DMS153 (cell line): ENCODE results near the gene CDKN2A.
A peak's percentile ranks its signal among the peaks of the same experiment; 100 is the strongest.

Experiments
- DNase-seq: peaks from one replicate; lab custom pipeline; 2025; lab: John Stamatoyannopoulos, UW

CDKN2A gene

DNA sequence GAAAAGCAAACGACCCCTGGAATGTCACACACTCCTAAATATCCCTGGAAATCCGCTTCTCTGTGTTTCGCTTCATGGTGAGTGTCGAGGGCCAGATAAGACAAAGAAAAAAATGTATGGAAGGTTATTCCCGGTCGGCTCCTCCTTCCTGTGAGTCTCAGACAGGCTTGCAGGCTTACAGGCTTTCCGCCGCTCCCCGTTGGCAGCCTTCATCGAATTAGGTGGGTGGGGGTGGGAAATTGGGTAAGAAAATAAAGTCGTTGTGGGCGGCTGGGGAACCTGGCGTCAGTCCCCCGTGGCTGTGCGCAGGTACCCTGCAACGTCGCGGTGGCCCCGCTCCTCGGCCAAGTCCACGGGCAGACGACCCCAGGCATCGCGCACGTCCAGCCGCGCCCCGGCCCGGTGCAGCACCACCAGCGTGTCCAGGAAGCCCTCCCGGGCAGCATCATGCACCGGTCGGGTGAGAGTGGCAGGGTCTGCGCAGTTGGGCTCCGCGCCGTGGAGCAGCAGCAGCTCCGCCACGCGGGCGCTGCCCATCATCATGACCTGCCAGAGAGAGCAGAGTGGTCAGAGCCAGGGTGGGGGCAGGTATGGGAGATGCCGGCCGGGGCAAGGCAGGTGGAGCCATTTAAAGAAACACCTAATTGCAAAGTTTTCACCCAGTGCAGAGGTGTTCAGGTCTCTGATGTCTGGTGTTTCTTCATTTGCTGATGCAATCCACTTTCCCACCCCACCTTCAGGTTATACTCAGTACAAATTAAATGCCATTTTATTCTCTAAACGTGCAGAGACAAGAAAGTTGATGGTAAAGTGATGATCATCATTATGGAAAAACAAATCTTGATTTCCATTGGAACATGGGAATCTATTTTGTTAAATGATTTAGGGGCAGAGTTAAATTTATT is 11.8 kb upstream of the CDKN2A start:
- DNase-seq: no peak

DNA sequence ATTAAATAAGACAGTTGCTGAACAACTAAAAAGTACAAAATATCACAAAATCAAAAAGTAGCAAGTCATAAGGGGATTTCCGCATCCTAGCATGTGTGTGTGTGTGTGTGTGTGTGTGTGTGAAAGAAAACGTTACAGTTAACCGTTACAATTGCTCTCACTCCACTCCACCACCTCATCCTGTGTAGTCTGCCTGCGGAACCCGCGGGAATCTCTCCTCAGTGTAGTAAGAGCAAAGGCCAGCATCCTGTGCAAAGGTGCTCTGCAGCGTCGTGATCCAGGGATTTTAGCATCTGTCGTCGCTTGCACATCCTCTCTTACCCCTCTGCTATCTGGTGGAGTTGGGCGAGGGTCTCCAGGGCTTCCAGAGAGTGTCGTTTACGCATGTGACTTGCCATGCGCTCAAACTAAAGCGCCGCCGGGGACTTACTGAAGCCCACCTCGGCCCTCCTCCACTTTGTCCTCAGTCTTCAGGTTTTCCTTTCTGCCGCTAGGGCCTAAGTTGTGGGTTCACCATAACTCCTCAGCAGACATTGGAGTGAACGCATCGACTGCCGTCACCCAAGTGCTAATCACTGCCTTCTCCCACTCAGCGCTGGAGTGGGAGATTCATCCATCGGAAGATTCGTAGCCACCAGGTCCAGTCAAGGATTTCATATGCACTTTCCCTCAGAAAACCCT is 11.0 kb upstream of the CDKN2A start:
- no peak for DNase-seq

DNA sequence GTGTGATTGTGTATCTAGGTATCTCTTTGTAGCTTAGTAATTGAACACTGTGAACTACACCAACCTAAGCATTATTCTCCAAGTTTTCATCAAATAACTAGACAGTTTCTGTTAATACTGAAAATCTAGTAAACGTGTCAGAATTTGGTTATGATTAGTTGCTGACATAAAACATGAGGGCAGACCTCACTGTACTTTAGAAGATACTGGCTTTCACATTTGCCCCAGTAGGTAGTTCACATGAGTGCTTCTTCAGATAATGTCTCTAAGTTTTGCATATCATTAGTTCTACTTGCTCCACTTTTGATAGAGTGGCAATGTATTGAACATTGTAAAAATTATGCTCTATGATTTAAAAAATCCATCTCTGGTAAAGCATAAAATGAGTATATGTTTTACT is 7.8 kb upstream of the CDKN2A start:
- DNase-seq: no peak

DNA sequence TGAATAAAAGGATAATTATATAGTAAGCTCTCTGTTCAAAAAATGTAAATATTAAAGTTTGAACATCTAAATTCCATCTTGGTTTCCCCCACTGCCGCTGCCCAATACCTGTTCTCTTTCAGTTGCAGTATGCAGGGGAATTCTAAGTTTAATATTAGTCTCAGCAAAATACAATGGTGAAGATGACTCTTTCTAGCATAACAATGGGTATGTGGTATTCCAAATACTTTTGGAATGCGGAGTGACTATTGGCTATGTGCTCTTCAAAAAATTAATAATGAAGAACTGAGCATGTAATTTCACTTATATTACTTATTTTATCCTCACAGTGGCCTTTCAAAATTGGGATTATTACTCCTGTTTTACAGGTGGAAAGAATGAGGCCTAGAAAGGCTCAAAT is 3.8 kb upstream of the CDKN2A start:
- no peak for DNase-seq

DNA sequence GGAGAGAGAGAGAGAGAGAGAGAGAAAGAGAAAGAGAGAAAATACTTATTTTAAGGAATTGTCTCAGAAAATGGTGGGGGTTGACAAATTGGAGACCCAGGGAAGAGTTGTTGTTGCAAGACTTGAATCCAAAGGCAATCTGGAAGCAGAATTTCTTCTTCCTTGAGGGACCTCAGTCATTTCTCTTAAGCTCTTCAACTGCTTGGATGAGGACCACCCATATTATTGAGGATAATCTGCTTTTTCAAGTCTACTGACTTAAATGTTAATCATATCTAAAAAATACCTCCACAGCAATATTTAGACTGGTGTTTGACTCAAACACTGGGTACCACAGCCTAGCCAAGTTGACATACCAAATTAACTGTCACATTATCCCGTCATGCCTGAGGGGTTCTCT is 3.3 kb upstream of the CDKN2A start:
- DNase-seq: no peak

DNA sequence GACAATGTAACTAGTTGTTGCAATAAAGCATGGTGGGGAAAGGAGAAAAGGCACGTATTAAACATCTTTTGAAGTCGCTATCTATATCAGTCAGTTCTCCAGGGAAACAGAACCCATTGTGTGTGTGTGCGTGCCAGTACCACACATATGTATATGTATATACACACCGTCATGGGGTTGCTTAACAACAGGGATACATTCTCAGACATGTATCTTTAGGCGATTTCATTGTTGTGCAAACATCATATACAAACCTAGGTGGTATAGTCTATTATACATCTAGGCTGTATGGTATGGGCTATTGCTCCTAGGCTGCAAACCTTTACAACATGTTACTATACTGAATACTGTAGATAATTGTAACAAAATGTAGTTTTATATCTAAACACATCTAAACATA is 2.7 kb upstream of the CDKN2A start:
- no peak for DNase-seq

DNA sequence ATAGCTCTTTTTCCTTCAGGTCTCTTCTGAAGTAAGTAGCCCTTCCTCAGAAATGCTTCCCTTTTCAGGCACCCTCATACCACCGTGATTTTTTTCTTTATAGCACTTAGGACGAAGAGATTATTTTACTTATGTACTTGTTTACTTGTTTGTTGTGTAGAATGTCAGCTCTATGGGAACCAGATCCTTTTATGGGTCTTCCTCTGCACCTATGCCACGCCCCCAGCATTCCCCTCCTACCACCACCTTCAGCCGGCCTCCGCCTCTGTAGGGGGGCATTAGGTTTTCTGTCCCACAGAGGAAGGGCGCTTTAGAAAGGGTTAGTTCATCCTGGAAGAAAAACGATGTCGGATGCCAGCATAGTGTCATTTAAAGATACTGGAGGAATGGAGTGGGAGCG is 2.2 kb upstream of the CDKN2A start:
- no peak for DNase-seq

DNA sequence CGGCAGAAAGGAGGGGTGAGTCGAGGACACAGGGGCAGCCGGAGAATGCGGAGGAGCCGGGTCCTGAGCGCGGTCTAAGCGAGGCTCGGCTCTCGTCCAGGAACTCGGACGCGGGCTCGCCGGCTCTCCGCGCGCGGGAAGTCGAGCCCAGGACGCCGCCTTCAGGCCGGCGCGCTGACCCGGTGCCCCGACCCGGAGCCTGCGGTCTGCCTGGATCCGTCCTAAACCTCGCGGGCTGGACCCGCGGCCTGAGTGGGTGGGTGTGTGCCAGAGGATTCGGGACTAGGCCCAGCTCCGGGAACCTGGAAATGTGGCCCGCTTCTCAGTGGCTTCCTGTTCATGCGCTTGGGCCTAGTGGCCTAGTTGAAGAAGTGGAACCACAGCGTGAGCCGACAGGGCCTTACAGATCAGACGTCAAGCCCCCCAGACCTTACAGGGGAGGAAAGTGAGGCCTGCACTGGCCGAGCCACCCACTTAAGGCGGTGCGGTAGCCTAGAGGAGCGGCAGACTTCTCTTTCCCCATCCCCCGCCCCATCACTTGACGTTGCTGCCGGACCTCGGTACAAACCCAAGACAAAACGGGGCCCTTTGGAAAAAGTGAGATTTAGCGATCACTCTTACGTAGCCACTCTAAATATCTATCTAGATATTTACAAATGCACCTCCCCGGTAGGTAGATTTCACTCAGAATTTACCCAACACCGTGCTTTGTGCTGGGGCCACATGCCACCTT is 1.6 kb upstream of the CDKN2A start:
- DNase-seq: no peak

DNA sequence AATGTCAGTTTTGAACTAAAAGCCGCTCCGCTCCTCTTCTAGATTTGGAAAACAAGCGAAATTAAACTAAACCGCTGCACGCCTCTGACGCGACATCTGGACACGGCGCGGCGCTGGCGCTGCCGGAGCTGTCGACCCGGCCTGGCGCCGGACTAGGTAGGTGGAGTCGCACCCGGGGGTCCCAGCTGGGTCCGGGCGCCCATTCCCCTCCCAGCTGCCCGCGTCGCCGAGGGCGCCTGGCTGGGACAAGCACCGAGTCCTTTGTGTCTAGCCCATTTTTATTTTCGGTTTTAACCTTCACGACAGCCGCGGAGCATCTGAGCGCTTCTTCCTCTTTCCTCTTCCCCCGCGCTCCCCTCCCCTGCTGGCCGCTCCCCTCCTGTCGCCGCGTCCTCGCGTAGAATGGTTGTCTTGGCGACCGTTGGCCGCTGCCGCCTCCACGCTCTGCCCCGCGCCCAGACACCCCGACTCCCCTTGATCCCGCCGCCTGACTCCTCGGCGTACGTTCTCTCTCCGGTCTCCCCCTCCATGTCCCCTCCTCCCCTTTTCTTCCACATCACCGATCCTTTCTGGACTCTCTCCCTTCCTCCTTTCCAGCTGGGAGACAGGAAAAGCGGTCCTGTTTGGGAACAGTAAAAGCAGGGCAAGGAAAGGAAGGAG is 944 bp upstream of the CDKN2A start:
- DNase-seq: peak; percentile 81

DNA sequence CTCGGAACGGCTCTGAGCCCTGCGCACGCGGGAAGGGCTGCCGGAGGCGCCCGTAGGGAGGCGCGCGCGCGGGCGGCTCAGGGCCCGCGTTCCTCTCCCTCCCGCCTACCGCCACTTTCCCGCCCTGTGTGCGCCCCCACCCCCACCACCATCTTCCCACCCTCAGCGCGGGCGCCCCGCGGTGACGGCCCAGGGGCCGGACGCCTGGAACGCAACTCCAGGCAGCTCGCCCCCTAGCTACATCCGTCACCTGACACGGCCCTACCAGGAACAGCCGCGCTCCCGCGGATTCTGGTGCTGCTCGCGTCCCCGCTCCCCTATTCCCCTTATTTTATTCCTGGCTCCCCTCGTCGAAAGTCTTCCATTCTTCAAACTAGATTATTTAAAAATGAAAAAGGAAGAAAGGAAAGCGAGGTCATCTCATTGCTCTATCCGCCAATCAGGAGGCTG is 389 bp upstream of the CDKN2A start, which contains the start of gene CDKN2B-AS1:
Gene CDKN2B-AS1 (plus strand): TSS at position 236 of the 450 bp plus-strand sequence.
- DNase-seq: peak; percentile 78

DNA sequence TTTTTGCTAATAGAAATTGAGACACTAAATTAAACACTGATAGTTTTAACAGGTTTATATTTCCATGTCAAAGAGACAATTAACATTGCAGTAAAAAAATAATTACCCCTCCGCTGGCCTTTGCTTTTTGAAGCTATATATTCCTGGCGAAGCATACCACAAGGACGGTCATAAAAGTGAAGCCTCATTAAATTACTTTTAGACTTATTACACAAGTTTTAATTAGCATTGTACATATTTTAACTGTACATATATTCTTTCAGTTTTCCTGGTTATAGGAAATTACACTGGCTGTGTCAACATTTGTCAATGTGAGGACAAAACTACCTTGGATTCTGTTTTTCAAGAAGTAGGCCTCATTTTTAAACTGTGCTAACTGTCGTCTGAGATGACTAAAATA is 1.2 kb downstream of the CDKN2A start:
- DNase-seq: no peak

DNA sequence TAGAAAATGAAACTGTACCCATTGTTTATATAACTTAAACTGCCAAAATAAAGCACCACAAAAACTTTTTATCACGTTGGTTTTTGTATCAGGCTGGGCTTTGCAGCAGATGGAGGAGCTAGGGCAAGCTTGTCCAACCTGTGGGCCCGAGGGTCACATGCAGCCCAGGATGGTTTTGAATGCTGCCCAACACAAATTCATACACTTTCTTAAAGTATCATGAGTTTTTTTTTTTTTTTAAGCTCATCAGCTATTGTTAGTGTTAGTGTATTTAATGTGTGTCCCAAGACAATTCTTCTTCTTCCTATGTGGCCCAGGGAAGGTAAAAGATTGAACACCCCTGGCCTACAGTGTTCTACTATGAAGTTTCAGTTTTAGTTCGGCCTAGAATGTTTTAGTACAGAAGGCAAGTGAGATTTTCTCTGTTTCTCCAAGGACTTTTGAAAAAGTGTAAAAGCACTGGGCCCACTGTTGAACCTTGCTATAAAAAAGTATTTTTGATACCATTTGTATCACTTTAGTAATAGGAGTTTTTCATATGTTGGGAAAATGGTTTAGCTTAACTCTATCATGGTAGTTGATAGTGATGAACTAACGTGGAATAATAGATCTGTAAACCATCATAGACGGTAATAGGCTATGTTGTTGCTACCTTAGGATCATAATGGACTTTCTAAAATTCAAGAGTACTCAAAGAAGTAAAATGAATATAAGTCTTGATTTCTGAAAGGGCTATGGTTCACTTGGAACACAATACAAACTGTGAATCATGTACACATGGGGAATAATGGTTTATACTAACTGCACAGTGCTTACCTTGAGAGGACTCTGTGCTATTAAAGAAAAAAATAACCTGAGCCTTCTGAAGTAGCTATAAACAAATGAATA is 2.9 kb downstream of the CDKN2A start:
- no peak for DNase-seq

DNA sequence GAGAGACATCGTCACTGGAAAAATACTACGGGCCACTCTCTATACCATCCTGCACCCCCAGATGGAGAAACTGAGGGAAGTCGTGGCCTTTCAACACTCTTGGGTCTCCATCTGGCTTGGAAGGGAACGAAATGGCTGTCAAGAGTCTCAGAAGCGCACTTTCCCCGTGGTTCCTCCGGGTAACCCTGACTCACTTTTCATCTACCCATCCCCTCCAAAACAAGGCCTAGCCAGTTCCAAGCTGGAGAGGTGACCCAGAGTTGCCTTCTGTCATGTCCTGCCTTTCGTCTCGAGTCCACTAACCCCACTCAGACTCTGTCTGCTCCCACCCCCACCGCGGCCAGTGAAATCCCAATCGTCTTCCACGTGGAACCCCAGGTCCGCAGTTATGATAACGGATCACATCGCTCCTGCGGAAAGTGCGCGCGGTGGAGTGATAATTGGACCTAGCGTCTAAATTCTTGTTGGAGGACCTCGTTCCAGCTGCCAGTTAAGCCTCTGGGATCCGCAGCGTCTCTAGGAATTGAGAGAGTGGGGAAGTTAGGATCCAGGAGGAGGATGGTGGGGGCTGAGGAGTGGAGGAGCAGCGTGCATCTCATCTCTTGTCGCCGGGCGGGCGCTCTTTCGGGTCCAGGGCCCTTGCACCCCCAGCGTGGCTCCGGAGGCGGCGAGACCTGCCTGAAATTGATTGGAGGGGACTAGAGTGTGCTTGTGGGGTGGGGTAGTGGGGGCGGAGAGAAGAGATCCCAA is 4.6 kb downstream of the CDKN2A start:
- DNase-seq: no peak

DNA sequence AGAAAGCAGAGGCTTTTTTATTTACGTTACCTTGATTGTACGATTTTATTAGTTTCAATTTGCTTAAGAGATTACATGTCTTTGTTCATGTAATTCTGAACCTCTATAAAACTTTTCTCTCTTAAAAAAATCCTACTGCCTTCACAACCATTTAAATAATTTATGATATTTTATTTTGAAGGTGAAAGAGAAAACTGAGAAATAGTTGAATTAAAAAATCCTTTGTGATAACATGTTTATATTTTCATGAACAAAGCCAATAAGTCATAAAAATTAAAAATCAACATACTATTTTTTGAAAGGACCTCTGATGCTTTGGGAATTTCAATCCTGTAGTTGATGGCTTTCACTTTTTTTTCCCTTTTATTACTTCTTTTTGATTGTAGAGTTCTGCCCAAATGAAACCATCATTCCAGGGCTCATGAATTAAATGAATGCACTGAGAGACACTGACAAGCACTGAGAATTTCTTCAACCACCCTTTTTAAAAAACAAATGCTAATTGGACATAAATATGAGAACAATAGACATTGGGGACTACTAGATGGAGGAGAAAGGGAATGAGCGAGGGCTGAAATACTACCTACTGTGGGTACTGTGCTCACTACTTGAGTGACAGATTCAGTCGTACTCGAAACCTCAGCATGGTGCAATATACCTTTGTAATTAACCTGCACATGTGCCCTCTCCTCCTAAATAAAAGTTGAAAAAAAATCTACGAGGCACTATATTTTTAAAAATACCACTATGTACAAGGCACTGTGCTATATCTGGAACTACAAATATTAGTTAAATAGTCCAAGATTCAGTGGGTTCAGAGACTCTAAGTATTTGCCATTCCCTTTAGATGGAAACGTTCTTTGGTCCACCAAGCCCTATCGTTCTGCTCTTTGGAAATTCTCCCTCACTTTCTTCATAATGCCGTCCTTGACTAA is 5.9 kb downstream of the CDKN2A start:
- no peak for DNase-seq

DNA sequence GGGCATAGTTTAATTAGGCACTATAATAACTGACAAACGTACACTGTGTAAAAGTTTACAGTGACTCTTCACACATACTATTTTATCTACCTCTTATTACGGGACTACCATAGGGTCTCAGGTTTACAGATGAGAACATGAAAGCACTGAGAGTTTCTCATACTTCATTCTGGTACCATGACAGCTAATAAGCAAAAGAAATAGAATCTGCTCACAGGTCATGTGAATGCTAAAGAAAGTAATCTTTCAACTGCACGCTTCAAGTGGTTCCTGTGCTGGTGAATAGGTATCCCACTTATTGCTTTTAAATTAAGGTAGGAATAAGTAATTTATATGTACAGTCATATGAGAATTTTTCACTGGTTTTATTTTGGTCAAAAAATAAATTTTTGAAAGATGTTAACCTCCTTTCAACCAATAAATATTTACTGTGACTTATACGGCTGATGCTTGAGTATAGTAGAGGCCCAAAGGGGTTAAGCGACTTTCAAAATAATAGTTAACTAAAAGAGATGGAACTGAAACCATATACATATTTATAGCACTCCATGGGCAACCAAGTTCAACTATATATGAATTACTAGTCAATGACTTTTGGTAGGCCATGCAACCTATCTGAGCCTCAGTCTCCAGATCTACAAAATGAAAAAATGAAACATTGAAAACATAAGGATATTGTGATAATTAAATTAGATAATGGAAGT is 8.1 kb downstream of the CDKN2A start:
- DNase-seq: no peak

DNA sequence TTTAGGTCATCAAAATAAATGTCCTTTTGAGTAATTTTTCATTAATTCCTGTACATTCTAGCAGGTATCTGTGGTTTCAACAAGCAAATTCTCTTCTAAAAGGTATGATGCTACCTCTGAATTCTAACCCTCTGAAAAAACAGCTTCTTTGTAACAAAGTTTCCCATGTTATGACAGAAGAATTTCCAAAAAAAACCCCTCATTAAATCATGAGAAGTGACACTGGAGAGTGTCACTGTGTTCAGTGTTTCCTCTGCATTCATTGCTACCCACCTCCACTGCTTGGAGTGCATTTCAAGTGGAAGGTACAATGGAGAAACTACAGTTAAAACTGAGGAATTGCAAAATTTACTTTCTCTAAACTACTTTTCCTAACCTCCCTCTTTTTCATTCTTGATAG is 10.1 kb downstream of the CDKN2A start:
- DNase-seq: no peak

DNA sequence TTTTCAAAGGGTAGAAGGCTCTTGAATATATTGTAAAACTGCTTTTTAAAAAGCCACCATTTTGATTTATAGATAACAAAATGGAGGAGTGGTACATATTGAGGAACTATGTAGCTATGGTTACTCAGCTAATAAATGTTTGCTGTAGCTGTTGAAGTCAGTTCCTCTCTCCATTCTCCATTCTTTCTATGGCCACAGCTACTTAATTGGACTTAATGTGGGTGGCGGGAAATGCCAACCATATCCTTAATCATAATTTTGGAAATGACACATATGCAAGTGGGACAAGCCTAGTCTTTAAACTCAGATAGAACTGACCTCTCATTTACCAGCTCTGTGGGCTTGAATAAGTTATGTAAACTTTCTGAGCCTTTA is 10.6 kb downstream of the CDKN2A start:
- peak; percentile 44 for DNase-seq

DNA sequence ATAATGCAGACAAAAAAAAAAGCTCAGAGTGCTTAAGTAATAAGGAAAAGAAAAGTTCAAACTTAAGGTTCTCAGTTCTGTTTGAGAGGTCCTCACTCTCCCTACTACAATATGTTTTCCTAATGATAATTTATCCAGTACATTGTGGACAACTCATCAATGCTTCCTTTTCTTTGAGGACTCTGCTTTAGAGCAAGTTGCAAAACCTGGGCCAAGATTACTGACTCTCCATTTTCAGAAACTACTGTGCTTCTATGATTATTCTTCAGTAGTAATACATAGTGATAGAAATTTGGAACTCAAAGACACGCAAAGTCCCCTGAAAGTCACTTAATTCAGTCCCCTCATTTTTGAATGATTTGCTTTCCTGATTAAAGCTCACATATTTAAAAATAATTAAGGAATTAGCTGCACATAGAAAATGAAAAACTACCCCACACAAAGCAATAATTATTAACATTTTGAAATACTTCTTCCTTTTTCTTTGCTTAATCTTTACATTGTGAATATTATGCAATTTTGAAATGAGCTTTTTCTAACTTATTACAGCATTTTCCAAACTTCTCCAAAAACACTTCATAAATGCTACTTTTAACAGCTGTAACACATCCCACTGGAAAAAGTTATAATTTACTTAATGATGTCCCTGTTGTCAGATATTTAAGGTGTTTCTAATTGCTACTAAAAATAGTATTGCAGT is 11.2 kb downstream of the CDKN2A start:
- no peak for DNase-seq
